Endodermal cell (in vitro differentiated cells): Measurements from ENCODE around the gene IL10RB. TPM values are rescaled to one million over a fixed set of nuclear protein-coding genes. Genes with fewer than 3 reads are reported as not detected.

Experiments
- DNase-seq: peaks from one replicate; pipeline ENCODE4 v3.0.0-alpha.2; 2017
- H3K27ac ChIP-seq: 2 replicates; pipeline ENCODE4 v1.5.1; 2013; ENCODE audit warnings: mild to moderate bottlenecking, low read depth, low read length, moderate library complexity
- H3K27me3 ChIP-seq: 2 replicates; pipeline ENCODE4 v1.6.1; 2013; ENCODE audit warnings: mild to moderate bottlenecking, low read length, moderate library complexity; ENCODE audit not compliant: insufficient read depth, control insufficient read depth, poor library complexity, severe bottlenecking
- H3K36me3 ChIP-seq: 2 replicates; pipeline ENCODE4 v1.7.0; 2013; ENCODE audit warnings: mild to moderate bottlenecking, low read length, moderate library complexity; ENCODE audit not compliant: control insufficient read depth, insufficient read depth
- H3K4me1 ChIP-seq: one replicate; pipeline ENCODE4 v1.7.0; 2013; ENCODE audit warnings: low read length; ENCODE audit not compliant: control insufficient read depth, insufficient read depth
- H3K4me3 ChIP-seq: 2 replicates; pipeline ENCODE4 v1.5.1; 2013; ENCODE audit warnings: mild to moderate bottlenecking, low read length, moderate library complexity
- H3K9ac ChIP-seq: 2 replicates; pipeline ENCODE4 v1.6.1; 2013; ENCODE audit warnings: mild to moderate bottlenecking, low read length, moderate library complexity; ENCODE audit not compliant: poor library complexity, severe bottlenecking; ENCODE audit errors: extremely low read depth
- H3K9me3 ChIP-seq: 2 replicates; pipeline ENCODE4 v1.6.1; 2013; ENCODE audit warnings: mild to moderate bottlenecking, low read length, moderate library complexity; ENCODE audit not compliant: control insufficient read depth
- H3K27ac Mint-ChIP-seq: 2 replicates; pipeline ENCODE4 v1.8.0; 2020; ENCODE audit warnings: mixed read lengths
- H3K27me3 Mint-ChIP-seq: 2 replicates; pipeline ENCODE4 v1.8.0; 2021; ENCODE audit warnings: mild to moderate bottlenecking, mixed read lengths; ENCODE audit not compliant: insufficient read depth
- H3K36me3 Mint-ChIP-seq: 2 replicates; pipeline ENCODE4 v1.8.0; 2020; ENCODE audit warnings: low read depth, mixed read lengths
- H3K4me1 Mint-ChIP-seq: 2 replicates; pipeline ENCODE4 v1.8.0; 2020; ENCODE audit warnings: mixed read lengths
- H3K4me3 Mint-ChIP-seq: 2 replicates; pipeline ENCODE4 v1.8.0; 2020; ENCODE audit warnings: mild to moderate bottlenecking, moderate library complexity, mixed read lengths
- H3K9me3 Mint-ChIP-seq: 2 replicates; pipeline ENCODE4 v1.8.0; 2020; ENCODE audit warnings: mild to moderate bottlenecking, mixed read lengths
- WGBS, 2 experiments: methylation state at CpG; one replicate each; pipeline versions ENCODE4 v1.1.5 to v1.1.7; 2013; ENCODE audit warnings: missing lambda C conversion rate in 2 of 2, mixed read lengths in 1 of 2; ENCODE audit not compliant: insufficient coverage in 1 of 2, insufficient read length in 1 of 2; 5-methylcytosine and 5-hydroxymethylcytosine counted together
- total RNA-seq, 2 donors: library from RNA; stranded (reverse); fragmentation: NEBNext Ultra II Directional in 1 of 2; extraction: Animal tissue kit (Norgen Biotek cat#: 25700) in 1 of 2; gene quantifications; 2 replicates in 1 of 2; 3 replicates in 1 of 2; pipeline ENCODE4 v1.2.1, GENCODE V29; 2021
- TF ChIP-seq, protein P1 (sequence below): fragments of 200-600 bp; sonication (generic); conservative IDR thresholded peaks from 2 replicates; pipeline ENCODE4 v1.5.0; 2021; ENCODE audit warnings: antibody characterized with exemption, mild to moderate bottlenecking

The IL10RB gene
- total RNA-seq, 2 donors from 2014 or later = 4.1 to 5.3 TPM

DNA sequence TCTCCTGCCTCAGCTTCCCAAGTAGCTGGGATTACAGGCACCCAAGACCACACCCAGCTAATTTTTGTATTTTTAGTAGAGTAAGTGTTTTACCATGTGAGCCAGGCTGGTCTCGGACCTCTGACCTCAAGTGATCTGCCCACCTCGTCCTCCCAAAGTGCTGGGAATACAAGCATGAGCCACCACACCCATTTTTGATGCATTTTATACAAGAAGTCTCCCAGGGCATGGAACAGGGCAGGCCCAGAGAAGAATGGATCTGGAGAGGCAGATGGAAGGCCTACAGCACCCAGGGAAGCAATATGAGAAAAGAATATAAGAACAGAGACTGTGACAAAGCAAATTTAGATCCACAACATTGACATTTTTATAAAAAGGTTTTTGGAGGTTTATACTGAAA lies 39.8 kb downstream of the IL10RB start:
- no peaks in the 10 kb centered on the region for H3K36me3 Mint-ChIP-seq
- no peaks in the 10 kb centered on the region for H3K4me1 ChIP-seq
- H3K9me3 Mint-ChIP-seq = no peaks in the 10 kb centered on the region
- peaks cover 8% of the 10 kb centered on the region for H3K4me1 Mint-ChIP-seq
- H3K27ac Mint-ChIP-seq = no peak overlapping the region
- 90 to 93% methylated on average over 2 of the region's 2 CpGs for WGBS, 2 experiments
- TF ChIP-seq, protein P1, sequence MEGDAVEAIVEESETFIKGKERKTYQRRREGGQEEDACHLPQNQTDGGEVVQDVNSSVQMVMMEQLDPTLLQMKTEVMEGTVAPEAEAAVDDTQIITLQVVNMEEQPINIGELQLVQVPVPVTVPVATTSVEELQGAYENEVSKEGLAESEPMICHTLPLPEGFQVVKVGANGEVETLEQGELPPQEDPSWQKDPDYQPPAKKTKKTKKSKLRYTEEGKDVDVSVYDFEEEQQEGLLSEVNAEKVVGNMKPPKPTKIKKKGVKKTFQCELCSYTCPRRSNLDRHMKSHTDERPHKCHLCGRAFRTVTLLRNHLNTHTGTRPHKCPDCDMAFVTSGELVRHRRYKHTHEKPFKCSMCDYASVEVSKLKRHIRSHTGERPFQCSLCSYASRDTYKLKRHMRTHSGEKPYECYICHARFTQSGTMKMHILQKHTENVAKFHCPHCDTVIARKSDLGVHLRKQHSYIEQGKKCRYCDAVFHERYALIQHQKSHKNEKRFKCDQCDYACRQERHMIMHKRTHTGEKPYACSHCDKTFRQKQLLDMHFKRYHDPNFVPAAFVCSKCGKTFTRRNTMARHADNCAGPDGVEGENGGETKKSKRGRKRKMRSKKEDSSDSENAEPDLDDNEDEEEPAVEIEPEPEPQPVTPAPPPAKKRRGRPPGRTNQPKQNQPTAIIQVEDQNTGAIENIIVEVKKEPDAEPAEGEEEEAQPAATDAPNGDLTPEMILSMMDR = no peak
- H3K9ac ChIP-seq = no peak overlapping the region
- H3K27me3 ChIP-seq = no peaks in the 10 kb centered on the region
- peaks cover 6% of the 10 kb centered on the region for H3K9me3 ChIP-seq
- H3K36me3 ChIP-seq = no peaks in the 10 kb centered on the region
- no peak overlapping the region for H3K4me3 ChIP-seq
- H3K27ac ChIP-seq = no peak overlapping the region
- H3K4me3 Mint-ChIP-seq = no peak overlapping the region
- no peaks in the 10 kb centered on the region for H3K27me3 Mint-ChIP-seq
- DNase-seq = no peak

DNA sequence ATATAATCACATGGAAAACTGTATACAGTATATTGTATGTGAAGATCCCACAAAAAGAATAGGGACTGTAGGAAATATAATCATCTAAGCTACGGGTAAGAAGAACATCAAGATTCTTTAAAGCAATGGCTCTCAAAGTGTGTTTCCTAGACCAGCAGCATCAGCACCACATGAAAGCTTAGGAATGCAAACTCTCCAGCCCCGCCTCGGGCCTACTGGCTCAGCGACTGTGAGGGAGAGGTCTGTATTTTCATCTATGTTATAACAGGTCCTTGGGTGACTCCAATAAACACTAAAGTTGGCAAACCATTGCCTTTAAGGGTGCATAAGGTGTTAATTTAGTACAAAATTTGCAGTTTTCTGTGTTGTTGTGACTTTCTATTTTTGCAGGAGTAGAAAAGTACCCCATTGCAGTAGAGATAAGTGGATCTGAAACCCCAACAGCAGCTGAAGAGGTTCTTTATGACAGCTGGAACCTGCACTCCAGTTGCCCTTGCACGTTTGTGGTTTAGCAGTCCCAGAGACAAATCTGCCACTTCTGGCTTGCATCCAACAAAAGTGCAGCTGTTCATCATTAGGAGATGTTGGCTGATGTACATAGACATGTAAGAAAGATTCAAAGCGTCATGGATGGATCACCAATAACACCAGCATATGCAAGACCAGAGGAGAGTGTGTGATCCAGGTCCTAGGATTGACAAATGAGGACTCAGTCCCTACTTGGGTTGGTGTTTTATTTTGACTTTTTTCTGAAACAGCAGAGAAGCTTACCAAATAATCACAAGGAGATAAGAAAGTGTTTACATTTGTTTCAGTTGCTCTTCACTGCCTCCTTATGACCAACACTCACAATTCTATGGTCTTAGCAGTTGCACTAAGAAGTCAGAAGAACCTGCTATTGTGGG lies 42.7 kb downstream of the IL10RB start:
- TF ChIP-seq, protein P1 = peak; percentile 37
- H3K4me3 Mint-ChIP-seq = no peak overlapping the region
- no peak overlapping the region for H3K4me3 ChIP-seq
- no peak for DNase-seq
- 74 to 81% methylated on average over 6 of the region's 6 CpGs for WGBS, 2 experiments
- H3K36me3 ChIP-seq = no peaks in the 10 kb centered on the region
- H3K9ac ChIP-seq = no peak overlapping the region
- H3K9me3 ChIP-seq = peaks cover 6% of the 10 kb centered on the region
- peaks cover 8% of the 10 kb centered on the region for H3K4me1 Mint-ChIP-seq
- no peaks in the 10 kb centered on the region for H3K27me3 ChIP-seq
- peaks cover 2% of the 10 kb centered on the region for H3K9me3 Mint-ChIP-seq
- no peaks in the 10 kb centered on the region for H3K4me1 ChIP-seq
- no peak overlapping the region for H3K27ac ChIP-seq
- H3K36me3 Mint-ChIP-seq = no peaks in the 10 kb centered on the region
- no peaks in the 10 kb centered on the region for H3K27me3 Mint-ChIP-seq
- no peak overlapping the region for H3K27ac Mint-ChIP-seq

DNA sequence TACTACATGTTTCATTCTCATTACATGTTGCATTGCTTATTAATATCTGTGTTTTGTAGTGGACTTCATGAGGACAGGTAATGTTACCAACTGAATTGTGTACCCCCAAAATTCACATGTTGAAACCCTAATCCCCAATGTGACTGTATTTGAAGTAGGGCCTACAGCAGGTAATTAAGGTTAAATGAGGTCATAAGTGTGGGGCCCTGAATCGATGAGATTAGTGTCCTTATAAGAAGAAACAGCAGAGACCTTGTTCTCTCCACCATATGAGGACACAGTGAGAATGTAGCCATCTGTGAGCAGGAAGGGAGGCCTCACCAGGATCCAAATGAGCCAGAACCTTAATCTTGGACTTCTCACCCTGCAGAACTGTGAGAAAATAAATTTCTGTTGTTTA lies 43.6 kb downstream of the IL10RB start:
- no peak overlapping the region for H3K27ac ChIP-seq
- WGBS, 2 experiments = 72 to 100% methylated on average over 1 of the region's 1 CpG
- no peak overlapping the region for H3K4me3 Mint-ChIP-seq
- no peak for DNase-seq
- H3K36me3 ChIP-seq = no peaks in the 10 kb centered on the region
- no peaks in the 10 kb centered on the region for H3K4me1 ChIP-seq
- H3K27me3 ChIP-seq = no peaks in the 10 kb centered on the region
- no peak overlapping the region for H3K4me3 ChIP-seq
- H3K27ac Mint-ChIP-seq = no peak overlapping the region
- peaks cover 2% of the 10 kb centered on the region for H3K9me3 Mint-ChIP-seq
- no peak overlapping the region for H3K9ac ChIP-seq
- TF ChIP-seq, protein P1 = no peak
- H3K27me3 Mint-ChIP-seq = peaks cover 5% of the 10 kb centered on the region
- H3K9me3 ChIP-seq = peaks cover 6% of the 10 kb centered on the region
- no peaks in the 10 kb centered on the region for H3K36me3 Mint-ChIP-seq
- peaks cover 3% of the 10 kb centered on the region for H3K4me1 Mint-ChIP-seq
